ENCODE measurements around the gene TASP1.

The TASP1 gene

GRCh38 chr20:13422637-13423036 lies 216.1 kb downstream of the TASP1 start:
- TF ChIP-seq CTCF (IDR thresholded peaks at IDR 0.05; ENCODE audit: low read depth, low read length), result no peak
- H3K4me3 ChIP-seq (replicated peaks in 1 of 2; ENCODE audit: low read depth in 2 of 2, low read length in 2 of 2), result no peak overlapping the region
- peak in 1 of 2 donors; percentile 22 for DNase-seq (ENCODE audit: low read depth in 2 of 2)

- no peak for TF ChIP-seq CTCF (IDR thresholded peaks at IDR 0.05; ENCODE audit: low read depth, low read length)
- H3K4me3 ChIP-seq (replicated peaks in 1 of 2; ENCODE audit: low read depth in 2 of 2, low read length in 2 of 2), result no peak overlapping the region
- DNase-seq (ENCODE audit: low read depth in 2 of 2), result no peak
Measured at GRCh38 chr20:13420625-13421024, 218.1 kb downstream of the TASP1 start.

- H3K4me3 ChIP-seq (replicated peaks in 1 of 2; ENCODE audit: low read depth in 2 of 2, low read length in 2 of 2), result no peak overlapping the region
- DNase-seq (ENCODE audit: low read depth in 2 of 2), result no peak
- TF ChIP-seq CTCF (IDR thresholded peaks at IDR 0.05; ENCODE audit: low read depth, low read length), result no peak
Measured at GRCh38 chr20:13419477-13419876, 219.3 kb downstream of the TASP1 start.

- no peak overlapping the region for H3K4me3 ChIP-seq (replicated peaks in 1 of 2; ENCODE audit: low read depth in 2 of 2, low read length in 2 of 2)
- peak in 1 of 2 donors; percentile 39 for DNase-seq (ENCODE audit: low read depth in 2 of 2)
- no peak for TF ChIP-seq CTCF (IDR thresholded peaks at IDR 0.05; ENCODE audit: low read depth, low read length)
Measured at GRCh38 chr20:13418263-13419229, 220.2 kb downstream of the TASP1 start.

GRCh38 chr20:13416531-13416930 lies 222.2 kb downstream of the TASP1 start:
- no peak overlapping the region for H3K4me3 ChIP-seq (replicated peaks in 1 of 2; ENCODE audit: low read depth in 2 of 2, low read length in 2 of 2)
- TF ChIP-seq CTCF (IDR thresholded peaks at IDR 0.05; ENCODE audit: low read depth, low read length), result no peak
- DNase-seq (ENCODE audit: low read depth in 2 of 2), result no peak

- no peak for TF ChIP-seq CTCF (IDR thresholded peaks at IDR 0.05; ENCODE audit: low read depth, low read length)
Measured at GRCh38 chr20:13412806-13413445, 225.8 kb downstream of the TASP1 start.

More at GRCh38 chr20:13412806-13413445, 225.8 kb downstream of the TASP1 start:
- H3K4me3 ChIP-seq (replicated peaks in 1 of 2; ENCODE audit: low read depth in 2 of 2, low read length in 2 of 2), result no peak overlapping the region
- DNase-seq (ENCODE audit: low read depth in 2 of 2), result no peak

All from cardiac fibroblast (primary cell).